ENCODE data around the gene TMEM88.
A peak's percentile ranks its signal among the peaks of the same experiment; 100 is the strongest.

GRCh38 chr17:7844292-7845154, 10.3 kb upstream of the TMEM88 start:
- no peak for TF ChIP-seq ZFP3 (CRISPR knock-in tag; IDR thresholded peaks at IDR 0.05)
- 0 out of 2 replicates have a peak, but pooled peaks have one; percentile 23 for TF ChIP-seq CREB5 (CRISPR knock-in tag; IDR thresholded peaks at IDR 0.05; ENCODE audit: low read depth)
- no peak for TF ChIP-seq ZNF8 (CRISPR knock-in tag; IDR thresholded peaks at IDR 0.05)
- TF ChIP-seq TOX (CRISPR knock-in tag; IDR thresholded peaks at IDR 0.05; ENCODE audit: borderline replicate concordance): no peak
- TF ChIP-seq GLIS3 (CRISPR knock-in tag; IDR thresholded peaks at IDR 0.05): no peak; the same call in 1 of the 2 replicates
- no peak for TF ChIP-seq SNAI2 (CRISPR knock-in tag; IDR thresholded peaks at IDR 0.05)
